ENCODE measurements around the gene LAMC1.

DNA sequence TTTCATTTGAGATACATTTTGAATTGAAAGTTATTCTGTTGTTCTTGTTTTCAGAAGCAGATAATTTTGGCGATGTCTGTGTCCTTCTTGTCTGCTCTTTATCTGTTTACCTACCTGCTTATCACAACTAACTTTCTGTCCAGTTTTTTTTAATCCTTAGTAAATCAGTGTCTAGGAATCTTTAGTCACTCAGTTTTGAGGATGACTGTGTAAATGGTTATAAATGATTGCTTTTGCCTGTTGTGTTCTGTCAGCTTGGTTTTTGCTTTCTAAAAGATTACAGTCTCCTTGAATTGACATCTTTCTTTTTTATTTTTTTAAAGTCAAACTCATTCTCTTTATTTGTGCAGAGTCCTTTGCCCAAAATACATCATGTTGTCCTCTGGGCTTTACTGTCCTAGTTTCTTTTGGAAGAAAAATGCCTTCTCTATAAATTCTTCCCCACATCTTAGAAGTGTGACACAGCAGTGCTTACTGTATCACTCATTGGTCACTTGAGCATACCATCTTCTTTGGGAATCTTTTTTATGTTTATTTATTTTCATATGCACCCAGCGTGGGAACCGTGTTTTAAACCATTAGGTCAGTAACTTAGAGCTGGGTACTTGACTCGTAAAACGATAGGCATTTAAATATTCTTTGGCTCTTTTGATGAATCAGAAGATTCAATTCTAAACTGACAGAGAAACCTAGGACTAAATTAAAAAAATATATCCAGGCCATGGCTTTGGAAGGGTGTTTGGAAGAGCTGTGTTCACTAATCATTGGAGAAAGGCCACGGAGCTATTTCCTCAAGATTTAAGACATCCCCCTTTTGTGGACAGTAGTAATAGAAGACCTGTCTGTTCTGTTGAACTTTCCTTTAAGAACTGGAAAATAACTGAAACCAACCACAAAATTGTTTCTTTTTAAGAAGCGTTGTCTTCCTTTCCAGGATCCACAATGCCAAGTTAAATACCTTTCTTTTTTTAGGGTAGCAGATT lies 20.9 kb downstream of the LAMC1 start:
- TF ChIP-seq, protein P1, sequence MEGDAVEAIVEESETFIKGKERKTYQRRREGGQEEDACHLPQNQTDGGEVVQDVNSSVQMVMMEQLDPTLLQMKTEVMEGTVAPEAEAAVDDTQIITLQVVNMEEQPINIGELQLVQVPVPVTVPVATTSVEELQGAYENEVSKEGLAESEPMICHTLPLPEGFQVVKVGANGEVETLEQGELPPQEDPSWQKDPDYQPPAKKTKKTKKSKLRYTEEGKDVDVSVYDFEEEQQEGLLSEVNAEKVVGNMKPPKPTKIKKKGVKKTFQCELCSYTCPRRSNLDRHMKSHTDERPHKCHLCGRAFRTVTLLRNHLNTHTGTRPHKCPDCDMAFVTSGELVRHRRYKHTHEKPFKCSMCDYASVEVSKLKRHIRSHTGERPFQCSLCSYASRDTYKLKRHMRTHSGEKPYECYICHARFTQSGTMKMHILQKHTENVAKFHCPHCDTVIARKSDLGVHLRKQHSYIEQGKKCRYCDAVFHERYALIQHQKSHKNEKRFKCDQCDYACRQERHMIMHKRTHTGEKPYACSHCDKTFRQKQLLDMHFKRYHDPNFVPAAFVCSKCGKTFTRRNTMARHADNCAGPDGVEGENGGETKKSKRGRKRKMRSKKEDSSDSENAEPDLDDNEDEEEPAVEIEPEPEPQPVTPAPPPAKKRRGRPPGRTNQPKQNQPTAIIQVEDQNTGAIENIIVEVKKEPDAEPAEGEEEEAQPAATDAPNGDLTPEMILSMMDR (conservative IDR thresholded peaks at IDR 0.05; ENCODE audit: low read depth, low read length): no peak
- TF ChIP-seq EZH2 (IDR thresholded peaks at IDR 0.05; ENCODE audit: low read length, unreplicated experiment): no peak
- TF ChIP-seq EZH2phosphoT487 (IDR thresholded peaks at IDR 0.05; ENCODE audit: borderline replicate concordance, low read length): no peak

All from PC-3 (cell line).